ENCODE data around the gene IGDCC3. TPM values are rescaled to one million over a fixed set of nuclear protein-coding genes. Genes with fewer than 3 reads are reported as not detected.
"Not testable (repeated sequence)": the region's sequence is repeated elsewhere in the genome, so short reads cannot be mapped to it uniquely, and the experiment has no call there.

The IGDCC3 gene
- total RNA-seq, 4 donors from 2014 or later, result not detected

DNA sequence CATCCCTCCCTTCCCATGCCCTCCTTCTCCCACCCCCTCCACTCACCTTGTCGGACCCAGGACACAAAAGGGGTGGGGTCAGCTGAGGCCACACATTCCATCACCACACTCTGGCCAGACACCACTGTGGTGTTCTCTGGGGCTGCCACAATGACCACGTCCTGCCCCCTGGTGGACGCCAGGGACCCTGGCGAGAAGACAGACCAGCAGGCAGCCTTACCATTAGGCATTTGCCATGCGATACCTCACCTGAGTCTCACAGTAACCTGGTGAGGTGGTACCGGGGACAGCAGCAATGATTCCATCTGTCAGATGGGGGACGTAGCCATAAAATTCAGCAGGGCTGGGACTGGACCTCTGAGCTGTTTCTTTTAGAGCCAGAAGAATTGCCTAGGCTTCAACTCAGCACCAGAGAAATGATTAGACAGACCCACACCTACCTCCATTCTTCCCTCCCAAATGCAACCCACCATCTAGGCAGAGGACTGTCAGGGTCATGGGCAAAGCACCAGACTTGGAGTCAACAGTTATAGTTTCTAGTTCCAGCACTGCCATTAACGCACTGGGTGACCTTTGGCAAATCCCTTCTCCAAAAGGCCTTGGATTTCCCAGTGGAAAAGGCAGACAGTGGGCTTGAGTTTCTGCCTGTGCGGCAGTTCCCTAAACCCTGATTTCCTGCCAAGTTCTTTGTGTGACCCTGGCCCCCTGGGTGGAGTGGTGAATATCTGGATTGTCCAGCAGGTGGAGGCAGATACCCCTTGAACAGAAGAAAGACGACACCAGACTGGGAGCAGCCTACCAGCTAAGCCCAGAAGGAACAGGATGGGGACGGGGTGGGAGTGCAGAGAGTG, 23.2 kb upstream of the IGDCC3 start:
- TF ChIP-seq, protein P1, sequence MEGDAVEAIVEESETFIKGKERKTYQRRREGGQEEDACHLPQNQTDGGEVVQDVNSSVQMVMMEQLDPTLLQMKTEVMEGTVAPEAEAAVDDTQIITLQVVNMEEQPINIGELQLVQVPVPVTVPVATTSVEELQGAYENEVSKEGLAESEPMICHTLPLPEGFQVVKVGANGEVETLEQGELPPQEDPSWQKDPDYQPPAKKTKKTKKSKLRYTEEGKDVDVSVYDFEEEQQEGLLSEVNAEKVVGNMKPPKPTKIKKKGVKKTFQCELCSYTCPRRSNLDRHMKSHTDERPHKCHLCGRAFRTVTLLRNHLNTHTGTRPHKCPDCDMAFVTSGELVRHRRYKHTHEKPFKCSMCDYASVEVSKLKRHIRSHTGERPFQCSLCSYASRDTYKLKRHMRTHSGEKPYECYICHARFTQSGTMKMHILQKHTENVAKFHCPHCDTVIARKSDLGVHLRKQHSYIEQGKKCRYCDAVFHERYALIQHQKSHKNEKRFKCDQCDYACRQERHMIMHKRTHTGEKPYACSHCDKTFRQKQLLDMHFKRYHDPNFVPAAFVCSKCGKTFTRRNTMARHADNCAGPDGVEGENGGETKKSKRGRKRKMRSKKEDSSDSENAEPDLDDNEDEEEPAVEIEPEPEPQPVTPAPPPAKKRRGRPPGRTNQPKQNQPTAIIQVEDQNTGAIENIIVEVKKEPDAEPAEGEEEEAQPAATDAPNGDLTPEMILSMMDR (IDR thresholded peaks at IDR 0.05), result peak in 4 of 5 experiments; percentile 42 to 53 (median 48)
- no peak for TF ChIP-seq POLR2A (IDR thresholded peaks at IDR 0.05)
- no peak overlapping the region for H3K4me3 ChIP-seq
- 23 to 32% methylated on average over 9 to 11 of the region's 11 CpGs for WGBS, 2 donors
- H3K9me3 ChIP-seq, result no peaks in the 10 kb centered on the region
- DNase-seq (ENCODE audit: low spot score in 2 of 2), result peak in 1 of 2 donors; percentile 37
- H3K27ac ChIP-seq, result no peak overlapping the region
- peaks cover 0 to 17% (median 0%) of the 10 kb centered on the region in 4 donors for H3K4me1 ChIP-seq
- H3K27me3 ChIP-seq, result peaks cover 0 to 23% of the 10 kb centered on the region in 2 donors
- no peaks in the 10 kb centered on the region for H3K36me3 ChIP-seq

DNA sequence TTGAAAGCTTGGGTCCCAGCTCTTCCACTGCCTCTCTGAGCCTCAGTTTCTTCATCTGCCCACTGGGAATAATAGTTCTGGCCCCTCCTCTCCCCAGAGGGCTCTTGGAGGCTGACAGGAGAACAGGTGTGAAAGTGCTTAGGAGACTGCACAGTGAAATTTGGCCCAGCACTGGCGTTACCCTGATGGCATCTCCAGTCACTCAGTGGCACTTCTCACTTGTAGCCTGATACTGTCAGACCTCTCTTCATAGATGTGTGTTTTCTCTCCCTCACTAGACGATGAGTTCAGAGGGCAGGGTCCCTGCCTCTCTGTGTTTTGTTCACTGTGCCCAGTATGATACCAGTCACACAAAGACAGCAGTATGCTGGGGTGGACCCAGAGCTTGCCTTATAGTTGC, 22.2 kb upstream of the IGDCC3 start:
- H3K27ac ChIP-seq, result no peak overlapping the region
- WGBS, 2 donors, result 61 to 71% methylated on average over 2 of the region's 2 CpGs
- peaks cover 0 to 33% of the 10 kb centered on the region in 2 donors for H3K27me3 ChIP-seq
- no peaks in the 10 kb centered on the region for H3K36me3 ChIP-seq
- TF ChIP-seq, protein P1 (IDR thresholded peaks at IDR 0.05), result no peak
- no peak for TF ChIP-seq EP300 (IDR thresholded peaks at IDR 0.05)
- no peak for TF ChIP-seq POLR2A (IDR thresholded peaks at IDR 0.05)
- no peaks in the 10 kb centered on the region for H3K9me3 ChIP-seq
- DNase-seq (ENCODE audit: low spot score in 2 of 2), result no peak
- peaks cover 0 to 24% (median 0%) of the 10 kb centered on the region in 4 donors for H3K4me1 ChIP-seq
- H3K4me3 ChIP-seq, result no peak overlapping the region

DNA sequence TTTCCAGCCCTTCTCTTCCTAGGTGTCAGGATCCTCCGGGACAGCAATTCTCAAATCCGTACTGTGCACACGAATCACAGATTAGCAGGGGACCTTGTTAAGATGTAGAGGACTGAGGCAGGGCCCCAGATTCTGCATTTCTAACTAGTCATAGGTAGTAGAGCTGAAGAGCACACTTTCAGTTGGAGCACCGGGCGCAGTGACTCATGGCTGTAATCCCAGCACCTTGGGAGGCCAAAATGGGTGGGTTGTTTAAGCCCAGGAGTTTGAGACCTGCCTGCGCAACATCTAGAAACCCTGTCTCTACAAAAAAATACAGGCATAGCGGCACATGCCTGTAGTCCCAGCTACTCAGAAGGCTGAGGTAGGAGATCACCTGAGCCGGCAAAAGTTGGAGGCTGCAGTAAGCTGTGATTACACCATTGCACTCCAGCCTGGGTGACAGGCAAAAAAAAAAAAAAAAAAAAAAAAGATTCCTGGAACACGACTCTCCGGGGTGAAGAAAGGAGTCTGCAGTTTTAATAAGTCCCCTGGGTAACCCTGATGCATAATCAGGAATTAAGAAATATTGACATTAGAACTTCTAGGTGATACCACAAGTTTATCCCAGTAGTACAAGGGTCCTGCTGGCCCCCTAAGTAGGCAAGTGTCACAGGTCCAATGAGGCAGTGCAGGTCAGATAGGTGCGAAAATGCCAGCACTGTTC, 21.4 kb upstream of the IGDCC3 start:
- H3K9me3 ChIP-seq, result no peaks in the 10 kb centered on the region
- DNase-seq (ENCODE audit: low spot score in 2 of 2), result no peak
- no peaks in the 10 kb centered on the region for H3K36me3 ChIP-seq
- H3K27me3 ChIP-seq, result peaks cover 0 to 41% of the 10 kb centered on the region in 2 donors
- TF ChIP-seq, protein P1 (IDR thresholded peaks at IDR 0.05), result no peak
- no peak for TF ChIP-seq POLR2A (IDR thresholded peaks at IDR 0.05)
- H3K4me1 ChIP-seq, result peaks cover 0 to 24% (median 0%) of the 10 kb centered on the region in 4 donors
- no peak overlapping the region for H3K4me3 ChIP-seq
- 81 to 82% methylated on average over 11 of the region's 11 CpGs for WGBS, 2 donors
- H3K27ac ChIP-seq, result no peak overlapping the region

DNA sequence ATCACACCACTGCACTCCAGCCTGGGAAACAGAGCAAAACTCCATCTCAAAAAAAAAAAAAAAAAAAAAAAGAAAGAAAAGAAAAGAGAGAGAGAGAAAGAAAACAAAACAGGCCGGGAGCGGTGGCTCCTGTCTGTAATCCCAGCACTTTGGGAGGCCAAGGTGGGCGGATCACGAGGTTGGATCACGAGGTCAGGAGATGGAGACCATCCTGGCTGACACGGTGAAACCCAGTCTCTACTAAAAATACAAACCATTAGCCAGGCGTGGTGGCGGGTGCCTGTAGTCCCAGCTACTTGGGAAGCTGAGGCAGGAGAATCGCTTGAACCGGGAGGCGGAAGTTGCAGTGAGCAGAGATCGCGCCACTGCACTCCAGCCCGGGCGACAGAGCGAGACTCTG, 20.7 kb upstream of the IGDCC3 start:
- not testable (repeated sequence) for H3K27ac ChIP-seq; H3K36me3 ChIP-seq; H3K9me3 ChIP-seq; H3K4me3 ChIP-seq; DNase-seq (ENCODE audit: low spot score in 2 of 2)
- Histone ChIP-seq H3K27me3 (peaks cover 0 to 40% of the 10 kb centered on the region in 2 donors), H3K4me1 (peaks cover 0 to 24% (median 0%) of the 10 kb centered on the region in 4 donors)
- WGBS, 2 donors, result 89 to 91% methylated on average over 16 of the region's 16 CpGs

DNA sequence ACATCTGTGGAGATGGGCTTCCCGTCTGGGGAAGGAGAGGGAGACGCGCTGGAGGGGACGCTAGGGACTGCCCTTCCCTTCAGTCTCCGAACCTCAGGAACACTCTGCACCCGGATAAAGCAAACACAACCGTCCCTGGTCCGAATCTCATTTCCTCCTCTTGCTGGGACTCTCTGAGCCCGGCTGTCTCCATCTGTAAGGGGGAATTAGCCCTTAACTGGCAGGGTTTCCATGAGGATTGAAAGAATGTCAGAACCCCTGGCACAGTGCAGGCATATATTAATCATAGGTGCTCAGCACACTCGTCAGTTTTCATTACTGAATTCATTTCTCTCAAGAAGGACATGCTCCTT, 19.1 kb upstream of the IGDCC3 start:
- no peak overlapping the region for H3K4me3 ChIP-seq
- H3K9me3 ChIP-seq, result no peaks in the 10 kb centered on the region
- DNase-seq (ENCODE audit: low spot score in 2 of 2), result no peak
- no peak overlapping the region for H3K27ac ChIP-seq
- WGBS, 2 donors, result 33 to 44% methylated on average over 4 to 10 of the region's 10 CpGs
- H3K27me3 ChIP-seq, result peaks cover 0 to 36% of the 10 kb centered on the region in 2 donors
- no peak for TF ChIP-seq EP300 (IDR thresholded peaks at IDR 0.05)
- TF ChIP-seq, protein P1 (IDR thresholded peaks at IDR 0.05), result no peak
- no peaks in the 10 kb centered on the region for H3K36me3 ChIP-seq
- H3K4me1 ChIP-seq, result peaks cover 0 to 24% (median 0%) of the 10 kb centered on the region in 4 donors

Measured in tibial nerve (tissue), 4 donors.